Activated naive CD4-positive, alpha-beta T cell treated with anti-CD3 and anti-CD28 coated beads, Interleukin-2, amount 50 U/mL, for 24 hours (primary cell): ENCODE measurements around the gene ACTRT2.

Experiments
- H3K27ac Mint-ChIP-seq: one replicate; pipeline ENCODE4 v1.8.0; 2021; ENCODE audit warnings: mild to moderate bottlenecking, mixed read lengths
- H3K27me3 Mint-ChIP-seq: one replicate; pipeline ENCODE4 v1.8.0; 2021; ENCODE audit warnings: mixed read lengths
- H3K36me3 Mint-ChIP-seq: one replicate; pipeline ENCODE4 v1.8.0; 2021; ENCODE audit warnings: mixed read lengths
- H3K4me1 Mint-ChIP-seq: one replicate; pipeline ENCODE4 v1.8.0; 2021; ENCODE audit warnings: mixed read lengths
- H3K4me3 Mint-ChIP-seq: one replicate; pipeline ENCODE4 v1.8.0; 2021; ENCODE audit warnings: mild to moderate bottlenecking, mixed read lengths
- H3K9me3 Mint-ChIP-seq: one replicate; pipeline ENCODE4 v1.8.0; 2021; ENCODE audit warnings: mixed read lengths

ACTRT2 gene

DNA sequence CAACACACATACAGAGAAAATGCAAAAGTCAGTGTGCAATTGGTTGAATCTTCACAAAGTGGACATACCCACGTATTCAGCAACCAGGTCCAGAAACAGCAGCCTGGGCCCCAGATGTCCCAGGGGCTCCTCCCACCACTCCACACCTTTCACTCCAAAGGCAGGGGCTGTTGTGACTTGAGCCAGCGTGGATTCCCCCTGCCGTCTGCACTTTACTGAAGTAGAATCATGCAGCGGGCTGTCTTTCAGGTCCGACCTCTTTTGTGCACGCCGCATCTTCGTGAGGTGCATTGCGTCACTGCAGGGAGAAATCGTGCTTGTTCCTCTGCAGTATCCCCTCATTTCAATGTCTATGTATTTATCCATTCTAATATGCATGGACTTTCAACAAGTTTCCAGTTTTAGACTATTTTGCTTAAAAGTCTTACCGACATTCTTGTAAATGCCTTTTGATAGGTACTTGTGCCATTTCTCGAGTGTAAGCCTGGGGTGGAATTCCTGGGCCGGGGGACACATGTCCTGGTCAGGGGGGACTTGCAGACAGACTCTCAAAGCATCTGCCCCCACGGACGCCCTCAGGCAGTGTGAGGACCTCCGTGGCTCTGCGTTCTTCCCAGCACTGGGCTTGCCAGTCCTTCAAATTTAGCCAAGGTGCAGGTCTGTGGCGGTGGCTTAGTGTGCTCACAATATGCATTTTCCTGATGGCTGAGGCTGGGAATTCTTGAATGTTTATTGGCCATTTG is 29.3 kb upstream of the ACTRT2 start:
- H3K27ac Mint-ChIP-seq, result no peak overlapping the region
- H3K9me3 Mint-ChIP-seq, result peaks cover 4% of the 10 kb centered on the region
- H3K27me3 Mint-ChIP-seq, result no peaks in the 10 kb centered on the region
- H3K4me3 Mint-ChIP-seq, result no peak overlapping the region
- no peaks in the 10 kb centered on the region for H3K4me1 Mint-ChIP-seq
- no peaks in the 10 kb centered on the region for H3K36me3 Mint-ChIP-seq

DNA sequence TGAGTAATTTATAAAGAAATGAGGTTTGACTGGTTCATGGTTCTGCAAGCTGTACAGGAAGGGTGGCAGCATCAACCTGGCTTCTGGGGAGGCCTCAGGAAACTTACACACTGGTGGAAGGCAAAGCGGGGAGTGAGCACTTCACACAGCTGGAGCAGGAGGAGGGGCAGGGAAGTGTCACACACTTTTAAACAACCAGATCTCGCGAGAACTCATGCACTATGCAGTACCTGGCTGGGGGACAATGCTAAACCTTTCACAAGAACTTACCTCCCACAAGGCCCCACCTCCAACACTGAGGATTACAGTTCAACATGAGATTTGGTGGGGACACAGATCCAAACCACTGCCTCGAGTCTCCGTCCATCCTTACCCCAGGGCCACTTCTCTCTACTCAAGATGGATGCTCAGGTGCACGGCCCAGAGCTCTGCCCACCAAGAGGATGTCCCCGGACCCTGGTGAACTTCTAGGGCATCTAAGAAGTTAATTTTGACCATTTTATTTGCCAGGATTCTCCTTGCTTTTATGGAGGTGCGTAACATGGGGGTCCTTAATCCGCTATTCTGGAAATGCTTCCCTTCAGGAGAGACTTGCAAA is 22.7 kb upstream of the ACTRT2 start:
- Mint-ChIP-seq H3K36me3 (no peaks in the 10 kb centered on the region), H3K4me1 (no peaks in the 10 kb centered on the region), H3K4me3 (no peak overlapping the region), H3K27ac (no peak overlapping the region), H3K9me3 (no peaks in the 10 kb centered on the region), H3K27me3 (peaks cover 3% of the 10 kb centered on the region)

DNA sequence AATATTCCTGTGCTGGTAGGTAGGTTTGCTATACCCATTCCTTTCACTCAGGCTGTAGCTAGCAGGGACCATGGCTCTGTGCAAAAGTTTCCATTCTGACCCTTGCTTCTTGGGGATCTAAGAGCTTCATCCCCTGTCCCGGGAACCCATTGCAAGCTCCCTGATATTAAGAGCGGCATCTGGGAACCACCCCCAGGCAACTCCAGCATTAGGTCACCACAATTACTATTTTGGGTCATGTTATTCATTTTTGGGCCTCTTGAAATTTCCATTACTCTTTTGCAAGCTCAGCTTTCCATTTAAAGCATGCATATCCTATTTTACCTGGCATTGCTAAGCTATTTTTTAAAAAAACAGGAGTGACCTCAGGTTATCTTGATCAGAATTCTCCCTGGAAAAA is 22.1 kb upstream of the ACTRT2 start:
- peaks cover 3% of the 10 kb centered on the region for H3K27me3 Mint-ChIP-seq
- no peaks in the 10 kb centered on the region for H3K4me1 Mint-ChIP-seq
- H3K9me3 Mint-ChIP-seq, result no peaks in the 10 kb centered on the region

DNA sequence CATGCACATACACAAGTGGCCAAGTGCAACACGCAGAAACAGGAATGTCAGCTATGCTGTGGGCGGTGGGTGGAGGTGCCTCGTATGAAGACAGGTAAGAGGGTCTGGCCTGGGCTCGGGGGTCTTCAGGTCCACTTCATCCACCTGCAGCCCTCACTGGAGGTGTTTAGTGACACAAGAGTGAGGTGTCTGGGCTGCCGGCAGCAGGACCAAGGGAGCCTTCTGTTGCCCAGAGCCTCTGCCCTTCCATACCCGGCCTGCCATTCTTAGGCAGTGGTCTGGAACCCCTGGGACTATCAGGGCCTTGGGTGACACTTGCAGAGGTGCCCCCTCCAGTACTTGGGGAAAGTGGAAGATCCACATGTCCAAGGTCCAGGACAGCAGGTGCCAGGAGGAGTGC is 21.7 kb upstream of the ACTRT2 start:
- no peak overlapping the region for H3K4me3 Mint-ChIP-seq
- no peaks in the 10 kb centered on the region for H3K9me3 Mint-ChIP-seq
- no peaks in the 10 kb centered on the region for H3K4me1 Mint-ChIP-seq
- peaks cover 3% of the 10 kb centered on the region for H3K27me3 Mint-ChIP-seq
- no peak overlapping the region for H3K27ac Mint-ChIP-seq
- H3K36me3 Mint-ChIP-seq, result no peaks in the 10 kb centered on the region

More for the DNA sequence above, 22.1 kb upstream of the ACTRT2 start:
- Mint-ChIP-seq H3K4me3 (no peak overlapping the region), H3K36me3 (no peaks in the 10 kb centered on the region), H3K27ac (no peak overlapping the region)

DNA sequence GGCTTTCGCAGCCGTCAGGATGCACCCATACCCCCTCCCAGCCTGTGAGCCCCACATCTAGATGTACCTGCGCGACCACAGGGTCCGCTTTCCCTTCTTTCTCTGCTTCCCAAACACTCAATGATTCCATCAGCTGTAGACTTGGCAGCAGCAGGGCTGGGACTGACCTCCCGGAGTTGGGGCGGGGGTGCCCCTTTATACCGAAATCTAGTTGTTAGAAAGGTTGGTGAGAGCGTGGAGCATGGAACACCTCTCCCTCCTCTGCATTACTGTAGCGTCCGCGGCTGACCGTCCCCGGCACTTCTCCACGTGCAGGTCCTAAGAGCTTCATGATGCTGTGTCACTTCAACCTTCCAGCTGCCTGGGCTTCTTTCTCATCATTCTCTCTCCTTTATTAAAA is 21.1 kb upstream of the ACTRT2 start:
- no peaks in the 10 kb centered on the region for H3K4me1 Mint-ChIP-seq
- peaks cover 3% of the 10 kb centered on the region for H3K27me3 Mint-ChIP-seq
- H3K4me3 Mint-ChIP-seq, result no peak overlapping the region
- no peaks in the 10 kb centered on the region for H3K9me3 Mint-ChIP-seq
- no peak overlapping the region for H3K27ac Mint-ChIP-seq
- H3K36me3 Mint-ChIP-seq, result no peaks in the 10 kb centered on the region

DNA sequence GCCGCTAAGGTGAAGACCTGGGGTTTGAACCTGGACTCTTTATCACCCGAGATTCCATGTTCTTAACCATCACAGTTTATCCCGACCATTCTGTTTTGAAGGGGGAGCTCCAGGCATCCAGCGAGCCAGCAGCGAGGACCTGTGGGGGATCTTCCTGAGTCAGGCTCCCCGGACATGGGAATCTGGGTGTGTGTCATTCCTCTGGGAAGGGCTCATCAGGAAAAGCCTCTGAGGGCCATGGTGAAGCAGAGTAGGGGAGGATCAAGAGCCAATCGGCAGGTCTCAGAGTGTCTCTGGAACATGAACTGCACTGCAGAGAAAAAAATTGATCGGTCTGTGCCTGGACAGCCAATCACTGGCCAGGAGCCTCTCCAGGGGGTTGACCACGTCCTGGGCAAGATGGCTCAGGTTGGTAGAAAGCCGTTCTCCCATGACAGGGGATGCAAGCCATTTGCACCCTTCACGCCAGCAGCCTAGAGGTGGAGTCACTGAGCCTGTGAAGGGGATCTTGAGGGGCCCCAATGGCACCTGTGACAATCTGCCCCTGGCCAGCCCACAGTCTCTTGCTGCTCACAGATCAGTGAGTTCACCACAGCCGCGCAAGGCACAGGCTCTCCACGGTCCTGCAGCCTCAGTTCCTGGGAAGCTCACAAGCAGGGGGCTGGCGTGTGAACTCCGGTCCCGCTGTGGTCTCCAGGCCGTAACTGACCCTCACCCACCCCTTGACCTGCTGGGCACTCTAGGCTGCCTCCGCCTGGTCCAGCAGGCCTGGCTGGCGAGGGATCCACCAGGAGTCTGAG is 20.4 kb upstream of the ACTRT2 start:
- H3K4me3 Mint-ChIP-seq, result no peak overlapping the region
- H3K27me3 Mint-ChIP-seq, result peaks cover 3% of the 10 kb centered on the region
- no peak overlapping the region for H3K27ac Mint-ChIP-seq
- H3K4me1 Mint-ChIP-seq, result no peaks in the 10 kb centered on the region
- H3K9me3 Mint-ChIP-seq, result no peaks in the 10 kb centered on the region
- H3K36me3 Mint-ChIP-seq, result no peaks in the 10 kb centered on the region

DNA sequence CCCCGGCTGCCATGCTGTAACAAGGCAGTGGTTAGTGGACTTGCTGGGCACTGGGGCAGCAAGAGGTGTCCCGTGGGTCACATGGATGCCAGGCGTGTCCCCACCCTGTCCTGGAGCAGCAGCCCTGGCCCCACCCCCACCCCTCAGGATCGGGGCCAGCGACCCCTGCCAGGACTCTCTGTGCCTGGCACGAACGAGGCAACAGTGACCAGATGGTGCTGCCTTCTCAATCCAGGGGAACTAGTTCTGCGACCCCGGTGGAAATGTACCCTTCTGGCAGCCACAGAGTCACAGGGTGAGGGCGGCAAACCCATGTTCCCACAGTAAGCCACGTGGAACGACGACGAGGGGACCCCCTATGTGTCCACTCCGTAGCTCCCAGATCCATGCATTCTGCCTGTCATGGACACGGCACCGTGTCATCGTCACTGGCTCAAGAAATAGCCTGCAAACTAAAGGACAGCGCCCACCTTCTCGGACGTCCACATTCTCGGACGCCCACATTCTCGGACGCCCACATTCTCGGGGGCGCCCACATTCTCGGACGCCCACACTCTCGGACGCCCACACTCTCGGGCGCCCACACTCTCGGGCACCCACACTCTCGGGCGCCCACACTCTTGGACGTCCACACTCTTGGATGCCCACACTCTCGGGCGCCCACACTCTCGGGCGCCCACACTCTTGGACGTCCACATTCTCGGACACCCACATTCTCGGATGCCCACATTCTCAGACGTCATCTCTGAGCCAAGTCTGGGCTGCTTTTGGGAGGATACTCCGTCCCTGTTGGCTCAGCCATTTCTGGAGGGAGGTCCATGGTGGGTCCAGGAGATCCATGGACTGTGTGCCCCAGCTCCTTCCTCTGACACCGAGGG is 19.6 kb upstream of the ACTRT2 start:
- Mint-ChIP-seq H3K27ac (no peak overlapping the region), H3K27me3 (peaks cover 4% of the 10 kb centered on the region), H3K4me3 (no peak overlapping the region), H3K36me3 (peaks cover 2% of the 10 kb centered on the region), H3K9me3 (peaks cover 5% of the 10 kb centered on the region), H3K4me1 (no peaks in the 10 kb centered on the region)

DNA sequence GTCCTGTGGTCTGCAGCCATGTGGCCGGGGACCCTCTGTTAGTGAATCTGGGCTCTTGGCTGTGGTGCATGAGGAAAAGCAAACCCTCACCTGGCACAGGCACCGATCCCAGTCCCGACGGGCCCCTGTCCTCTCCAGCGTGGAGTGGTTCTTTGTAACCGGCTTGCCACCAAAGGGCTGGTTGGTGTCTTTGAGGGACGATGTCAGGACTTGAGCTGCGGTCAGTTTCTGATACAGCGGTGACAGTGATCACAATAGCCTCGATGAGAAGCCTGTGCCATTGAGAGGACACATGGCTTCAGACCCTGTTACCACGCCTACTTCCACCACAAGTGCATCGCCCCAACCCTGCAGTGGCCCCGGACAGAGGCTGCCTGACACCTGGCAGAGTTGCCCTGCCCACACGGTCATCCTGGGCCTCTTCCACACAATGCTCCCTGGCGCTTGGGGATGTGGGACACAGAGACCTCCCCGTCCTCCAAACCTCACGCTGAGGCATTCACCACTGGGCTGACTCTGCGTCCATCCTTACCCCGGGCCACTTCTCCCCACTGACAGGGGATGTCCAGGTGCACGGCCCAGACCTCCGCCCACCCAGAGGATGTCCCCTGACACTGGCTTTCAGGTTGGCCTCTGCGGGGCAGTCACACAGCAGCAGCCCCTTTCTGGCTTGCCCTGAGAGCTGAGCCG is 18.8 kb upstream of the ACTRT2 start:
- Mint-ChIP-seq H3K27me3 (peaks cover 4% of the 10 kb centered on the region), H3K9me3 (peaks cover 9% of the 10 kb centered on the region), H3K4me3 (no peak overlapping the region), H3K27ac (no peak overlapping the region), H3K4me1 (no peaks in the 10 kb centered on the region), H3K36me3 (peaks cover 5% of the 10 kb centered on the region)

DNA sequence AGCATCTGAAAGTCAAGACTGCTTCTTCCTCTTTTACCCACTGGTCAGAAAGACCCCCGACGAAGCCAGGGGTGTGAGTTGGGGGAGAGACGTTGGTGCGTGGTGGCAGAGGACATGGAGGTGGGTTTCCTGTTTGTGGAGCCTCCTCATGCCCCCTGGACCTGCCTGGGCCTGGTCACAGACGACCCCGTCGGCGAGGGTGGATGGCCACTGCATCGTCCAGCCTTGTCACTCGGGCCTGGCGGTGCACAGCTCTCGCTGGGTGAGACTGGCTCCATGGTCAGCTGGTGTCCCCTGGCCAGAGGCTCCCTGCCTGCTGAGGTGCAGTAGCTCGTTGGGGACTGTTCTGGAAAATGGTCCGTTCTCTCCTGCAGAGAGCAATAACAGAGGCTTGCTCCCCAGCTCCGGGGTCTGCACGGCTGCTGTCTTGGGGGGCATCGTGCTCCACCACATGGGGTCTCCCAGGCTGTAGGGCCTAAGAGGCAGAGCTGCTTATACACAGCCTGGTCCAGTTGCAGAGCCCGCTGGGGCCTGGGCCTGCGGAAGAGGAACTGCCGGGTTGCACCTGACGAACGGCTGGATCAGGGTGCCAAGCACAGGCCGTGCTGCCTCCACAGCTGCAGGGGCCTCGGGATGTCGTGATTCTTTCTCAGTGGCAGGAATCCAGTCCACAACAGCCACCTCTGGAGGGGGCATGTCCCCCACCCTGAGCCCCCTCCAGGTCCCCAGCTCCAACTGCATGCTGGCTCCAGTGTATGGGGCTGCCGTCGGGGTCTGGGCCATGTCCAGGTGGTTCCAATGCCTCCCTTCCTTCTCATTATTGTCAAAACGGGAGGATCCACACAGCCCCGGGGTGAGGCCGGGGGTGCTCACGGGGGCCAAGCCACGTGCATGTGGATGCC is 18.0 kb upstream of the ACTRT2 start:
- no peaks in the 10 kb centered on the region for H3K4me1 Mint-ChIP-seq
- peaks cover 4% of the 10 kb centered on the region for H3K27me3 Mint-ChIP-seq
- no peak overlapping the region for H3K27ac Mint-ChIP-seq
- peaks cover 9% of the 10 kb centered on the region for H3K9me3 Mint-ChIP-seq
- peaks cover 5% of the 10 kb centered on the region for H3K36me3 Mint-ChIP-seq
- H3K4me3 Mint-ChIP-seq, result no peak overlapping the region

DNA sequence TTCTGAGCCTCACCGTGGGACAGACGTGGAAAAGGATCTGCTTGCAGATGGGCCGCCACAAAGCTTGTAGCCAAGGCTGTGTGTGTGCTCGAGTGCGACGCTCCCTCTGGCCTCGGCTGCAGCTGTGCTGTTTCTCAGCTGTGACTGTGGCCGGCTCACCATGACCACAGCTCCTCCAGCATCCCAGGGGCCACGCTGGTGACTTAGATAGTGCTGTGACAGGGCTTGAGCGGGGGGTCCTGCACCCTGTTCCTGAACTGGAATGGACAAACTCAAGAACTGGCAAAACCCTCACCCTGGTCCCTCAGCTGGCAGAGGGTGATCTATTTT is 17.4 kb upstream of the ACTRT2 start:
- H3K27me3 Mint-ChIP-seq, result peaks cover 4% of the 10 kb centered on the region
- H3K27ac Mint-ChIP-seq, result no peak overlapping the region
- no peaks in the 10 kb centered on the region for H3K4me1 Mint-ChIP-seq
- peaks cover 12% of the 10 kb centered on the region for H3K9me3 Mint-ChIP-seq
- H3K36me3 Mint-ChIP-seq, result peaks cover 5% of the 10 kb centered on the region
- no peak overlapping the region for H3K4me3 Mint-ChIP-seq

DNA sequence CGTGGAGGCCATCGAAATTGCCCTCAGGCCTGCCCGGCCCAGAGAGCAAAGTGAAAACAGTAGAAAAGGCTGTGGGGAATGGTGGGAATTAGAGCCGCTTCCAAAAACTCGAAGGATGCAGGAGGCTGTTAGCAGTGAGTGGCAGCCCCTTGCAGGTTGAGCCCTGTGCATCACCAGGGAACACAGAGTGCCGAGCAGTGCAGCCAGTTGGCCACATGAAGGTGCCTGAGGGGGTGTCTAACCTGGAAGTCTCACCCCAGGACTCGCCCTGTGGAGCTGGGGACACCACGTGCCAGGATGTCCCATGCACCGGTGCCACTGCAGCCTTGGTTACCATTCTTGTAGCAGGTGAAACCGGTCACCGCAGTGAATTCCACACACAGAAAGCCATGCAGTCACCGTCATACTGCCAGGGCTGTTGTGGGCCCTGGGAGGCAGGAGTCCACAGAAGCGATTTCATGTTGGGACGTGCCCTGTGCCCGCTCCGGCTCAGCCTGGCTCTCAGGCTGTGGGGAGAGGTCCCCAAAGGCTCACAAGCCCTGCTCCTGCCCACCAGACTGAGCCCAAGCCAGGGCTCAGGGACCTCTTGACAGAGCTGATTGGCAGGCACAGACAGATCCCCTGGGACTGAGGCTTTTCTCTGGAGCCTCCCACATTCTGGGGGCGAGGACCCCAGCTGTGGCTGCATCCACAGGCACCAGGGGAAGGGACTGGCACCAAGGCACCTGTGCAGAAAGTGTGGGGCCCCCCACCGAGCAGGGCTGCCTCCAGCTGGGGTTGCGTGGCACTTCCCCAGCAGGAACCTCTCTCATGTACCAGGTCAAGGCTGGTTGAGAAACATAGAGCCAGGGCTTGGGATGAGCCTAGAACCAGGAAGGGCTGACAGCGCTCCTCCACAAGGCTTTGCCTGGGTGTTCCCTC is 16.7 kb upstream of the ACTRT2 start:
- no peak overlapping the region for H3K4me3 Mint-ChIP-seq
- peaks cover 5% of the 10 kb centered on the region for H3K27me3 Mint-ChIP-seq
- no peaks in the 10 kb centered on the region for H3K4me1 Mint-ChIP-seq
- H3K36me3 Mint-ChIP-seq, result peaks cover 5% of the 10 kb centered on the region
- H3K9me3 Mint-ChIP-seq, result peaks cover 12% of the 10 kb centered on the region
- H3K27ac Mint-ChIP-seq, result no peak overlapping the region

DNA sequence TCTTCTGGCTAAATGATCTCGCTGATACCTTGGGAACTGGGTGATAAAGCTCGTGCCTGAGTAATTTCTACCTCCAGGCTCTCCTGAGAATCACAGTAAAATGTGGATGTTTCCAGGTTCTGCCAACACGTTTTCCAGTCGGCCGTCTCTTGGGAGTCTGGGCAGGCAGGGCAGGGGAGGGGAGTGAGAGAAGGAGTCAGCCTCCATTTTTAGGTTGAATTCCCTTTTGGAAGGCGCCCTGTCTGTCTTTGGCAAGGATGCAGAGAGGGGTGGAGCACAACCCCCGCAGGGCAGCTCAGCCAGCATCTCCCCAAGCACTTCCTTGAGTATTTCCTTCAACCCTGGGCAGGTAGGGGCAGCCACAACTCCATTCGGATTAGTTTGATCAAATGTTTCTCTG is 15.5 kb upstream of the ACTRT2 start:
- peaks cover 3% of the 10 kb centered on the region for H3K27me3 Mint-ChIP-seq
- H3K9me3 Mint-ChIP-seq, result peaks cover 12% of the 10 kb centered on the region
- H3K4me3 Mint-ChIP-seq, result no peak overlapping the region
- H3K27ac Mint-ChIP-seq, result no peak overlapping the region
- H3K4me1 Mint-ChIP-seq, result no peaks in the 10 kb centered on the region
- H3K36me3 Mint-ChIP-seq, result peaks cover 5% of the 10 kb centered on the region

DNA sequence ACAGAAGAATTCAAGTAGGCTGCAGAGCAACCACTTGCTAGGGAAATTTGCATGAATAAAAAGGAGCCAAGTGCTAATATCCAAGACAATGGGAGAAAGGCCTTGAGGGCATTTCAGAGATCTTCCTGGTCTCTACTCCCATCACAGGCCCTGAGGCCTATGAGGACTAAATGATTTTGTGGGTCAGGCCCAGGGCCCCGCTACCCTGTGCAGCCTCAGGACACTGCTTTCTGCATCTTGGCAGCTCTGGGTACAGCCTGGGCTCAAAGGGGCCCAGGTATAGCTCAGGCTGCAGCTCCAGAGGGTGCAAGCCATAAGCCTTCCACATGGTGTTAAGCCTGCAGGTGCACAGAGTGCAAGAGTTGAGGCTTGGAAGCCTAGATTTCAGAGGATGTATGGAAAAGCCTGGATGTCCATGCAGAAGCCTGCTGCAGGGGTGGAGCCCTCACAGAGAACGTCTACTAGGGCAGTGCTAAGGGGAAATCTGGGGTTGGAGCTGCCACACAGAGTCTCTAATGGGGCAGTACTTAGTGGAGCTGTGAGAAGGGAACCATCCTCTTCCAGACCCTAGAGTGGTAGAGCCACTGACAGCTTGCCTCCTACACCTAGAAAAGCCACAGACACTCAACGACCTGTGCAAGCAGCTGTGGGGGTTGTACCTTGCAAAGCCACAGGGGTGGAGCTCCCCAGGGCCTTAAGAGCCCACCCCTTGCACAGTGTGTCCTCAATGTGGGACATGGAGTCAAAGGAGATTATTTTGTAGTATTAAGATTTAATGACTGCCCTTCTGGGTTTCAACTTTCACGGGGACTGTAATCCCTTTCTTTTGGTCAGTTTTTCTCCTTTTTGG is 13.7 kb upstream of the ACTRT2 start:
- Mint-ChIP-seq H3K36me3 (peaks cover 5% of the 10 kb centered on the region), H3K27ac (no peak overlapping the region)

More for the DNA sequence above, 13.7 kb upstream of the ACTRT2 start:
- no peak overlapping the region for H3K4me3 Mint-ChIP-seq
- peaks cover 12% of the 10 kb centered on the region for H3K9me3 Mint-ChIP-seq
- H3K27me3 Mint-ChIP-seq, result peaks cover 4% of the 10 kb centered on the region
- H3K4me1 Mint-ChIP-seq, result no peaks in the 10 kb centered on the region
